SK-N-SH (cell line): ENCODE measurements around the gene GSE1. TPM values are rescaled to one million over a fixed set of nuclear protein-coding genes. Genes with fewer than 3 reads are reported as not detected.

Source experiments
- CTCF ChIA-PET: fragments of 300-600, 350-600 bp; formaldehyde crosslinking; extraction: SDS; loops from one replicate; lab custom pipeline; 2021; lab: Yijun Ruan, JAX
- POLR2A ChIA-PET: fragments of 350-600 bp; sonication (Branson Sonifier 250); formaldehyde crosslinking; extraction: SDS; loops from one replicate; lab custom pipeline; 2020; ENCODE audit warnings: antibody characterized with exemption, inconsistent platforms; lab: Yijun Ruan, JAX
- DNase-seq: peaks from one replicate; pipeline ENCODE4 v3.0.0; 2012
- H2AFZ ChIP-seq: fragments of 200-600 bp; sonication (generic); 2 replicates; pipeline ENCODE4 v1.8.1; 2016; ENCODE audit warnings: antibody characterized with exemption, mild to moderate bottlenecking, low read depth
- H3F3A ChIP-seq: fragments of 200-600 bp; sonication (generic); replicated peaks from 2 replicates; pipeline ENCODE3; 2016; ENCODE audit warnings: antibody characterized with exemption, mild to moderate bottlenecking; ENCODE audit not compliant: insufficient read depth
- H3K27ac ChIP-seq, 2 experiments: fragments of 200-500 bp in 1 of 2; fragments of 200-600 bp in 1 of 2; sonication (Bioruptor generic) in 1 of 2; sonication (generic), shearing (Covaris generic) in 1 of 2; 2 replicates each; pipeline versions ENCODE4 v1.5.1 to v1.6.1; 2014 to 2016; ENCODE audit warnings: low read depth in 2 of 2, inconsistent platforms in 1 of 2, low read length in 1 of 2, mild to moderate bottlenecking in 1 of 2, mixed read lengths in 1 of 2
- H3K27me3 ChIP-seq: fragments of 200-600 bp; sonication (generic), shearing (Covaris generic); 2 replicates; pipeline ENCODE4 v1.6.1; 2016; ENCODE audit warnings: mixed run types; ENCODE audit not compliant: insufficient read depth
- H3K36me3 ChIP-seq, 2 experiments: fragments of 200-500 bp in 1 of 2; fragments of 200-600 bp in 1 of 2; sonication (Bioruptor generic) in 1 of 2; sonication (generic) in 1 of 2; replicated peaks in 1 of 2; 2 replicates each; pipeline versions ENCODE3 to v1.5.1; 2014 to 2016; ENCODE audit warnings: low read length in 1 of 2, mild to moderate bottlenecking in 1 of 2; ENCODE audit not compliant: insufficient read depth in 2 of 2, control insufficient read depth in 1 of 2
- H3K4me1 ChIP-seq, 2 experiments: fragments of 200-500 bp in 1 of 2; fragments of 200-600 bp in 1 of 2; sonication (Bioruptor generic) in 1 of 2; sonication (generic), shearing (Covaris generic) in 1 of 2; 2 replicates each; pipeline versions ENCODE4 v1.5.1 to v1.6.1; 2014 to 2016; ENCODE audit warnings: low read depth in 1 of 2, low read length in 1 of 2, mixed run types in 1 of 2; ENCODE audit not compliant: insufficient read depth in 2 of 2, control insufficient read depth in 1 of 2
- H3K4me2 ChIP-seq: fragments of 200-600 bp; sonication (generic), shearing (Covaris generic); 2 replicates; pipeline ENCODE4 v1.6.1; 2017; ENCODE audit warnings: mixed run types
- H3K4me3 ChIP-seq, 2 experiments: fragments of 200-500 bp in 1 of 2; fragments of 200-600 bp in 1 of 2; sonication (Bioruptor generic) in 1 of 2; sonication (generic), shearing (Covaris generic) in 1 of 2; 2 replicates each; pipeline versions ENCODE4 v1.5.1 to v1.8.1; 2014 to 2016; ENCODE audit warnings: low read depth in 2 of 2, inconsistent platforms in 1 of 2, low read length in 1 of 2, mild to moderate bottlenecking in 1 of 2, mixed read lengths in 1 of 2, moderate library complexity in 1 of 2
- H3K79me2 ChIP-seq: fragments of 200-600 bp; sonication (generic); 2 replicates; pipeline ENCODE4 v1.8.1; 2017; ENCODE audit warnings: mild to moderate bottlenecking; ENCODE audit not compliant: insufficient read depth
- H3K9ac ChIP-seq: fragments of 200-600 bp; sonication (generic); 2 replicates; pipeline ENCODE4 v1.6.1; 2017; ENCODE audit warnings: mixed run types
- H3K9me2 ChIP-seq: fragments of 200-600 bp; sonication (generic); 2 replicates; pipeline ENCODE4 v1.6.1; 2017; ENCODE audit warnings: mixed run types
- H3K9me3 ChIP-seq: fragments of 200-600 bp; sonication (generic); 2 replicates; pipeline ENCODE4 v1.6.1; 2017; ENCODE audit warnings: mixed run types, mild to moderate bottlenecking, moderate library complexity
- H4K20me1 ChIP-seq: fragments of 200-600 bp; sonication (generic); 2 replicates; pipeline ENCODE4 v1.6.1; 2017; ENCODE audit warnings: mild to moderate bottlenecking, mixed run types; ENCODE audit not compliant: insufficient read depth
- CTCF ChIP-seq: fragments of 200-600 bp; sonication (generic); IDR thresholded peaks from 2 replicates; pipeline ENCODE4 v1.6.1; 2017; ENCODE audit warnings: antibody characterized with exemption, mild to moderate bottlenecking, moderate library complexity
- EP300 ChIP-seq, 2 experiments: IDR thresholded peaks; 2 replicates each; pipeline versions ENCODE4 v1.4.0 to v1.6.1; 2012; ENCODE audit warnings: borderline replicate concordance in 1 of 2, low read depth in 1 of 2, low read length in 1 of 2
- FOSL2 ChIP-seq: IDR thresholded peaks from 2 replicates; pipeline ENCODE4 v1.4.0; 2012; ENCODE audit warnings: low read depth, mild to moderate bottlenecking, moderate library complexity, borderline replicate concordance
- FOXJ3 ChIP-seq: sonication (generic); formaldehyde crosslinking; IDR thresholded peaks from 2 replicates; pipeline ENCODE4 v1.5.1; 2020; ENCODE audit warnings: mild to moderate bottlenecking, missing genetic modification reagents
- MXI1 ChIP-seq: IDR thresholded peaks from 2 replicates; pipeline ENCODE4 v1.6.1; 2012; ENCODE audit warnings: mild to moderate bottlenecking, low read depth, low read length, improper control_type of control experiment
- NFIC ChIP-seq: IDR thresholded peaks from 2 replicates; pipeline ENCODE4 v1.4.0; 2012; ENCODE audit warnings: borderline replicate concordance
- NRF1 ChIP-seq: IDR thresholded peaks from 2 replicates; pipeline ENCODE4 v1.6.1; 2012; ENCODE audit warnings: low read depth, mild to moderate bottlenecking, low read length
- SMC3 ChIP-seq: IDR thresholded peaks from 2 replicates; pipeline ENCODE4 v1.6.1; 2012; ENCODE audit warnings: low read depth, low read length, improper control_type of control experiment
- WGBS: methylation state at CpG from one replicate; pipeline ENCODE4 v1.1.6; 2017; ENCODE audit warnings: low lambda C conversion rate; 5-methylcytosine and 5-hydroxymethylcytosine counted together
- polyA plus RNA-seq, 3 experiments: library from polyadenylated mRNA; depleted of rRNA; stranded (reverse); fragments of >200 nt; gene quantifications; 2 replicates each; pipeline ENCODE4 v1.2.3, GENCODE V29; 2012
- TF ChIP-seq, protein P1 (sequence below): IDR thresholded peaks from 2 replicates; pipeline ENCODE4 v1.4.0; 2012; ENCODE audit warnings: low read depth, borderline replicate concordance
- TF ChIP-seq, protein P2 (sequence below): IDR thresholded peaks from 2 replicates; pipeline ENCODE4; 2012
- TF ChIP-seq, protein P3 (sequence below): fragments of 150-350 bp; IDR thresholded peaks from 2 replicates; pipeline ENCODE4 v1.6.1; 2016; ENCODE audit warnings: mild to moderate bottlenecking, low read depth, low read length

GSE1 gene
- polyA plus RNA-seq, 1 of the 3 experiments (the other 2 are of a cell fraction) = 26.5 TPM

- Histone ChIP-seq H3K27ac (peak overlapping the region in 1 of 2 experiments; percentile 50; a peak in 2 of 4 replicates), H3K9me2 (no peaks in the 10 kb centered on the region), H3K4me2 (no peak overlapping the region), H3K36me3 (peaks cover 0 to 2% of the 10 kb centered on the region in 2 experiments), H3K27me3 (no peaks in the 10 kb centered on the region), H3F3A (peaks cover 11% of the 10 kb centered on the region), H3K79me2 (peaks cover 52% of the 10 kb centered on the region), H4K20me1 (peaks cover 78% of the 10 kb centered on the region), H3K4me1 (peaks cover 14 to 32% of the 10 kb centered on the region in 2 experiments), H3K9me3 (no peaks in the 10 kb centered on the region), H3K4me3 (no peak overlapping the region; a peak in 1 of 4 replicates), H2AFZ (no peak overlapping the region), H3K9ac (no peak overlapping the region)
- DNase-seq = no peak
- POLR2A ChIA-PET = no interaction called here
- TF ChIP-seq, protein P1, sequence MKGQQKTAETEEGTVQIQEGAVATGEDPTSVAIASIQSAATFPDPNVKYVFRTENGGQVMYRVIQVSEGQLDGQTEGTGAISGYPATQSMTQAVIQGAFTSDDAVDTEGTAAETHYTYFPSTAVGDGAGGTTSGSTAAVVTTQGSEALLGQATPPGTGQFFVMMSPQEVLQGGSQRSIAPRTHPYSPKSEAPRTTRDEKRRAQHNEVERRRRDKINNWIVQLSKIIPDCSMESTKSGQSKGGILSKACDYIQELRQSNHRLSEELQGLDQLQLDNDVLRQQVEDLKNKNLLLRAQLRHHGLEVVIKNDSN = no peak
- TF ChIP-seq, protein P2, sequence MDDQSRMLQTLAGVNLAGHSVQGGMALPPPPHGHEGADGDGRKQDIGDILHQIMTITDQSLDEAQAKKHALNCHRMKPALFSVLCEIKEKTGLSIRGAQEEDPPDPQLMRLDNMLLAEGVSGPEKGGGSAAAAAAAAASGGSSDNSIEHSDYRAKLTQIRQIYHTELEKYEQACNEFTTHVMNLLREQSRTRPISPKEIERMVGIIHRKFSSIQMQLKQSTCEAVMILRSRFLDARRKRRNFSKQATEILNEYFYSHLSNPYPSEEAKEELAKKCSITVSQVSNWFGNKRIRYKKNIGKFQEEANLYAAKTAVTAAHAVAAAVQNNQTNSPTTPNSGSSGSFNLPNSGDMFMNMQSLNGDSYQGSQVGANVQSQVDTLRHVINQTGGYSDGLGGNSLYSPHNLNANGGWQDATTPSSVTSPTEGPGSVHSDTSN = no peak
- TF ChIP-seq FOXJ3 (CRISPR knock-in tag) (no peak), NRF1 (no peak), SMC3 (no peak), FOSL2 (no peak), CTCF (no peak), NFIC (no peak), MXI1 (no peak), EP300 (IDR thresholded peaks at IDR 0.05; ENCODE audit: borderline replicate concordance in 1 of 2, low read depth in 1 of 2, low read length in 1 of 2) (no peak)
- TF ChIP-seq, protein P3, sequence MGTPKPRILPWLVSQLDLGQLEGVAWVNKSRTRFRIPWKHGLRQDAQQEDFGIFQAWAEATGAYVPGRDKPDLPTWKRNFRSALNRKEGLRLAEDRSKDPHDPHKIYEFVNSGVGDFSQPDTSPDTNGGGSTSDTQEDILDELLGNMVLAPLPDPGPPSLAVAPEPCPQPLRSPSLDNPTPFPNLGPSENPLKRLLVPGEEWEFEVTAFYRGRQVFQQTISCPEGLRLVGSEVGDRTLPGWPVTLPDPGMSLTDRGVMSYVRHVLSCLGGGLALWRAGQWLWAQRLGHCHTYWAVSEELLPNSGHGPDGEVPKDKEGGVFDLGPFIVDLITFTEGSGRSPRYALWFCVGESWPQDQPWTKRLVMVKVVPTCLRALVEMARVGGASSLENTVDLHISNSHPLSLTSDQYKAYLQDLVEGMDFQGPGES = no peak
- 96% methylated on average over 10 of the region's 11 CpGs for WGBS
- CTCF ChIA-PET = interaction anchor here (1.4 to 1.9 kb wide), 2 partner anchors 41 to 47 kb away, joined by 4 to 11 read pairs; no protein-coding TSS in a partner anchor
Observed at GRCh38 chr16:85569039-85569614, 44.0 kb upstream of the GSE1 start.
